Smooth muscle cell (in vitro differentiated cells): ENCODE results near the gene SLC7A4. TPM values are rescaled to one million over a fixed set of nuclear protein-coding genes. Genes with fewer than 3 reads are reported as not detected.

Experiments used
- DNase-seq: peaks from one replicate; lab custom pipeline; 2025; ENCODE audit not compliant: unreplicated experiment; lab: John Stamatoyannopoulos, UW
- H2AFZ ChIP-seq: fragments of 200-600 bp; sonication (generic); 2 replicates; pipeline ENCODE4 v1.6.0; 2016; ENCODE audit warnings: antibody characterized with exemption, low read depth, mild to moderate bottlenecking
- H3F3A ChIP-seq: fragments of 200-600 bp; sonication (generic); 2 replicates; pipeline ENCODE4 v1.6.0; 2017; ENCODE audit warnings: antibody characterized with exemption, low read depth
- H3K27ac ChIP-seq: fragments of 200-600 bp; sonication (generic); 2 replicates; pipeline ENCODE4 v1.5.1; 2016; ENCODE audit warnings: low read depth, mild to moderate bottlenecking
- H3K27me3 ChIP-seq: fragments of 200-600 bp; sonication (generic); 2 replicates; pipeline ENCODE4 v1.6.1; 2016; ENCODE audit warnings: low read depth, mild to moderate bottlenecking
- H3K36me3 ChIP-seq: fragments of 200-600 bp; sonication (generic); 2 replicates; pipeline ENCODE4 v1.5.1; 2016; ENCODE audit warnings: low read depth
- H3K4me1 ChIP-seq: fragments of 200-600 bp; sonication (generic); 2 replicates; pipeline ENCODE4 v1.5.1; 2016; ENCODE audit warnings: low read depth
- H3K4me2 ChIP-seq: fragments of 200-600 bp; sonication (generic); 2 replicates; pipeline ENCODE4 v1.6.0; 2016; ENCODE audit warnings: mild to moderate bottlenecking
- H3K4me3 ChIP-seq: fragments of 200-600 bp; sonication (generic); 2 replicates; pipeline ENCODE4 v1.5.1; 2016; ENCODE audit warnings: mild to moderate bottlenecking
- H3K79me2 ChIP-seq: fragments of 200-600 bp; sonication (generic); 2 replicates; pipeline ENCODE4 v1.6.0; 2016; ENCODE audit warnings: low read depth, mild to moderate bottlenecking
- H3K9ac ChIP-seq: fragments of 200-600 bp; sonication (generic); 2 replicates; pipeline ENCODE4 v1.6.0; 2016; ENCODE audit warnings: low read depth
- H3K9me3 ChIP-seq: fragments of 200-600 bp; sonication (generic); replicated peaks from 2 replicates; pipeline ENCODE4 v1.5.1; 2016; ENCODE audit warnings: low read depth
- H4K20me1 ChIP-seq: fragments of 200-600 bp; sonication (generic); 2 replicates; pipeline ENCODE4 v1.6.0; 2016; ENCODE audit warnings: low read depth
- WGBS: methylation state at CpG from one replicate; pipeline ENCODE4 v1.1.7; 2016; ENCODE audit warnings: low lambda C conversion rate; 5-methylcytosine and 5-hydroxymethylcytosine counted together
- polyA plus RNA-seq: library from polyadenylated mRNA; unstranded; fragments of >200 nt; fragmentation: Nextera tagmentation; extraction: Ambion mirVana; gene quantifications from 2 replicates; pipeline ENCODE4 v1.2.1, GENCODE V29; 2016
- total RNA-seq: library from RNA; depleted of rRNA; stranded (reverse); fragments of >200 nt; gene quantifications from 2 replicates; pipeline ENCODE4 v1.2.3, GENCODE V29; 2014
- TF ChIP-seq, protein P1 (sequence below): fragments of 200-600 bp; sonication (generic); IDR thresholded peaks from 2 replicates; pipeline ENCODE4 v1.5.1; 2017; ENCODE audit warnings: borderline replicate concordance, mild to moderate bottlenecking, antibody characterized with exemption; ENCODE audit not compliant: insufficient read depth, poor library complexity, severe bottlenecking

The SLC7A4 gene
- total and polyA plus RNA-seq, 2 experiments from 2014 or later, result 0.30 to 1.5 TPM

DNA sequence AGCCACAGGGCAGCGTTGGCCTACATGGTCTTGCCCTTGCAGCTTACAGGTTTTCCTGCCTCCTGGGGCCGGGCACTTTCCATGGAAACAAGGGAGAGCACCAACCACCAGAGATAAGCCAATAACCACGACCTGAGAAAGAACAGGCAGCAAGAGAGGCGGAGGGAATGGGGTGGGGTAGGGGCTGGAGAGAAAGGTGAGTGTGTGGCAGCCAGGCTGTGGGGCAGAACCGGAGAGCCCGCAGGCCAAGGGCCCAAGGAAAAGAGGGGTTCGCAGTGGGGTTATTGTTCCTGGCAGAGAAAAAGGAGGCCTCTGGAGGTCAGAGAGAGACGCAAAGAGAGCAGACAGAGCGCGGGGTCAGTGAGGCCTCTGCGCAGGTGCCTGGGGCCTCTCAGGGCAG, 46.6 kb upstream of the SLC7A4 start:
- H3K79me2 ChIP-seq, result no peaks in the 10 kb centered on the region
- H3K4me3 ChIP-seq, result no peak overlapping the region
- WGBS, result 92% methylated on average over 11 of the region's 11 CpGs
- H4K20me1 ChIP-seq, result no peaks in the 10 kb centered on the region
- no peak overlapping the region for H3K27ac ChIP-seq
- no peak overlapping the region for H3K9ac ChIP-seq
- H2AFZ ChIP-seq, result no peak overlapping the region
- H3K9me3 ChIP-seq, result no peaks in the 10 kb centered on the region
- no peaks in the 10 kb centered on the region for H3K27me3 ChIP-seq
- DNase-seq, result no peak
- no peaks in the 10 kb centered on the region for H3F3A ChIP-seq
- H3K4me1 ChIP-seq, result no peaks in the 10 kb centered on the region
- TF ChIP-seq, protein P1, sequence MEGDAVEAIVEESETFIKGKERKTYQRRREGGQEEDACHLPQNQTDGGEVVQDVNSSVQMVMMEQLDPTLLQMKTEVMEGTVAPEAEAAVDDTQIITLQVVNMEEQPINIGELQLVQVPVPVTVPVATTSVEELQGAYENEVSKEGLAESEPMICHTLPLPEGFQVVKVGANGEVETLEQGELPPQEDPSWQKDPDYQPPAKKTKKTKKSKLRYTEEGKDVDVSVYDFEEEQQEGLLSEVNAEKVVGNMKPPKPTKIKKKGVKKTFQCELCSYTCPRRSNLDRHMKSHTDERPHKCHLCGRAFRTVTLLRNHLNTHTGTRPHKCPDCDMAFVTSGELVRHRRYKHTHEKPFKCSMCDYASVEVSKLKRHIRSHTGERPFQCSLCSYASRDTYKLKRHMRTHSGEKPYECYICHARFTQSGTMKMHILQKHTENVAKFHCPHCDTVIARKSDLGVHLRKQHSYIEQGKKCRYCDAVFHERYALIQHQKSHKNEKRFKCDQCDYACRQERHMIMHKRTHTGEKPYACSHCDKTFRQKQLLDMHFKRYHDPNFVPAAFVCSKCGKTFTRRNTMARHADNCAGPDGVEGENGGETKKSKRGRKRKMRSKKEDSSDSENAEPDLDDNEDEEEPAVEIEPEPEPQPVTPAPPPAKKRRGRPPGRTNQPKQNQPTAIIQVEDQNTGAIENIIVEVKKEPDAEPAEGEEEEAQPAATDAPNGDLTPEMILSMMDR, result no peak
- no peak overlapping the region for H3K4me2 ChIP-seq
- H3K36me3 ChIP-seq, result no peaks in the 10 kb centered on the region

GRCh38 chr22:21077884-21078508, 45.6 kb upstream of the SLC7A4 start:
- Histone ChIP-seq H3K27ac (no peak overlapping the region), H3K27me3 (no peaks in the 10 kb centered on the region), H3K9me3 (no peaks in the 10 kb centered on the region), H4K20me1 (no peaks in the 10 kb centered on the region), H3K4me3 (no peak overlapping the region), H3K9ac (no peak overlapping the region), H3K36me3 (no peaks in the 10 kb centered on the region), H3K4me2 (no peak overlapping the region), H3F3A (no peaks in the 10 kb centered on the region), H3K4me1 (no peaks in the 10 kb centered on the region), H3K79me2 (no peaks in the 10 kb centered on the region), H2AFZ (no peak overlapping the region)
- 87% methylated on average over 10 of the region's 16 CpGs for WGBS
- no peak for DNase-seq
- TF ChIP-seq, protein P1, result no peak

GRCh38 chr22:21076912-21077625, 44.7 kb upstream of the SLC7A4 start:
- Histone ChIP-seq H3K9ac (no peak overlapping the region), H3K27me3 (no peaks in the 10 kb centered on the region), H3K4me2 (no peak overlapping the region), H3K4me3 (no peak overlapping the region), H3K4me1 (no peaks in the 10 kb centered on the region), H3K79me2 (no peaks in the 10 kb centered on the region), H4K20me1 (no peaks in the 10 kb centered on the region), H3K27ac (no peak overlapping the region), H3K36me3 (no peaks in the 10 kb centered on the region), H3K9me3 (no peaks in the 10 kb centered on the region), H2AFZ (no peak overlapping the region), H3F3A (no peaks in the 10 kb centered on the region)
- TF ChIP-seq, protein P1, result no peak
- 94% methylated on average over 19 of the region's 21 CpGs for WGBS
- no peak for DNase-seq
